Activated CD4-positive, alpha-beta memory T cell treated with anti-CD3 and anti-CD28 coated beads for 36 hours (primary cell): ENCODE results near the gene PAFAH1B2. TPM values are rescaled to one million over a fixed set of nuclear protein-coding genes. Genes with fewer than 3 reads are reported as not detected.
A peak's percentile ranks its signal among the peaks of the same experiment; 100 is the strongest.
"Not testable (repeated sequence)": the region's sequence is repeated elsewhere in the genome, so short reads cannot be mapped to it uniquely, and the experiment has no call there.

Source experiments
- CTCF ChIA-PET: fragments of 350-600 bp; sonication (Branson Sonifier 250); formaldehyde crosslinking; loops from one replicate; lab custom pipeline; 2021; ENCODE audit warnings: antibody characterized with exemption, inconsistent platforms; lab: Charles Lee
- POLR2A ChIA-PET: fragments of 350-600 bp; sonication (Branson Sonifier 250); formaldehyde crosslinking; loops from one replicate; lab custom pipeline; 2021; ENCODE audit warnings: antibody characterized with exemption; lab: Charles Lee
- DNase-seq: peaks from one replicate; pipeline ENCODE4 v3.0.0-alpha.2; 2020
- H3K27ac Mint-ChIP-seq: one replicate; pipeline ENCODE4 v1.8.0; 2021; ENCODE audit warnings: mixed read lengths
- H3K27me3 Mint-ChIP-seq: one replicate; pipeline ENCODE4 v1.8.0; 2021; ENCODE audit warnings: mixed read lengths
- H3K36me3 Mint-ChIP-seq: one replicate; pipeline ENCODE4 v1.8.0; 2021; ENCODE audit warnings: mixed read lengths
- H3K4me1 Mint-ChIP-seq: one replicate; pipeline ENCODE4 v1.8.0; 2021; ENCODE audit warnings: low read depth, mixed read lengths
- H3K4me3 Mint-ChIP-seq: one replicate; pipeline ENCODE4 v1.8.0; 2021; ENCODE audit warnings: mild to moderate bottlenecking, mixed read lengths
- H3K9me3 Mint-ChIP-seq: one replicate; pipeline ENCODE4 v1.8.0; 2021; ENCODE audit warnings: mixed read lengths
- intact Hi-C: fragments of 100-400 bp; cut with micrococcal nuclease; formaldehyde crosslinking; loops from one replicate; pipeline ENCODE4 v1.15.1; 2023
- total RNA-seq, 2 experiments: library from RNA; stranded (reverse); gene quantifications; one replicate each; pipeline ENCODE4 v1.2.3, GENCODE V29; 2021

Gene PAFAH1B2
- total RNA-seq, 2 experiments from 2014 or later, result 61.3 to 61.5 TPM

- no peak for DNase-seq
- H3K9me3 Mint-ChIP-seq, result no peaks in the 10 kb centered on the region
- H3K27ac Mint-ChIP-seq, result no peak overlapping the region
- ChIA-PET CTCF (interaction anchor here (0.6 to 1.2 kb wide), 2 partner anchors 20 to 25 kb away, joined by 3 read pairs; no protein-coding TSS in a partner anchor), POLR2A (no interaction called here)
- no peaks in the 10 kb centered on the region for H3K27me3 Mint-ChIP-seq
- no peaks in the 10 kb centered on the region for H3K4me1 Mint-ChIP-seq
- H3K36me3 Mint-ChIP-seq, result peaks cover 19% of the 10 kb centered on the region
- H3K4me3 Mint-ChIP-seq, result no peak overlapping the region
- intact Hi-C loops, result no loop called here
Measured at GRCh38 chr11:117201658-117202305, 57.7 kb downstream of the PAFAH1B2 start.

GRCh38 chr11:117202386-117203068, 58.4 kb downstream of the PAFAH1B2 start:
- no peak for DNase-seq
- Mint-ChIP-seq H3K4me1 (no peaks in the 10 kb centered on the region), H3K4me3 (no peak overlapping the region), H3K27me3 (no peaks in the 10 kb centered on the region), H3K27ac (no peak overlapping the region), H3K9me3 (no peaks in the 10 kb centered on the region), H3K36me3 (peaks cover 19% of the 10 kb centered on the region)
- CTCF ChIA-PET, result interaction anchor here (0.6 to 1.2 kb wide), 3 partner anchors 21 to 24 kb away, joined by 3 read pairs; no protein-coding TSS in a partner anchor
- POLR2A ChIA-PET, result interaction anchor here (1.4 kb wide), 1 partner anchor 24 kb away, joined by 3 read pairs; the partner anchor contains the start of gene SIDT2
- intact Hi-C loops, result no loop called here

- ChIA-PET CTCF (interaction anchor here (1.1 kb wide), 1 partner anchor 24 kb away, joined by 3 read pairs; no protein-coding TSS in a partner anchor), POLR2A (interaction anchor here (1.4 kb wide), 1 partner anchor 25 kb away, joined by 3 read pairs; the partner anchor contains the start of gene SIDT2)
- DNase-seq, result no peak
- Mint-ChIP-seq H3K9me3 (no peaks in the 10 kb centered on the region), H3K4me1 (no peaks in the 10 kb centered on the region), H3K27ac (no peak overlapping the region), H3K36me3 (peaks cover 15% of the 10 kb centered on the region), H3K4me3 (no peak overlapping the region), H3K27me3 (no peaks in the 10 kb centered on the region)
- intact Hi-C loops, result no loop called here
Measured at GRCh38 chr11:117203069-117203407, 59.0 kb downstream of the PAFAH1B2 start.

GRCh38 chr11:117204283-117205080, 60.4 kb downstream of the PAFAH1B2 start:
- intact Hi-C loops, result loop anchor here (5.0 kb wide), 1 partner anchor 72 kb away; no protein-coding TSS in a partner anchor
- no peak for DNase-seq
- ChIA-PET POLR2A (no interaction called here), CTCF (interaction anchor here (0.7 to 1.4 kb wide), 2 partner anchors 8 to 21 kb away, joined by 3 to 4 read pairs; no protein-coding TSS in a partner anchor)
- Mint-ChIP-seq H3K36me3 (peaks cover 15% of the 10 kb centered on the region), H3K9me3 (no peaks in the 10 kb centered on the region), H3K27ac (no peak overlapping the region), H3K4me1 (no peaks in the 10 kb centered on the region), H3K4me3 (no peak overlapping the region), H3K27me3 (no peaks in the 10 kb centered on the region)

GRCh38 chr11:117205211-117205818, 61.2 kb downstream of the PAFAH1B2 start:
- H3K27ac Mint-ChIP-seq, result no peak overlapping the region
- H3K9me3 Mint-ChIP-seq, result no peaks in the 10 kb centered on the region
- no peaks in the 10 kb centered on the region for H3K4me1 Mint-ChIP-seq
- POLR2A ChIA-PET, result no interaction called here
- H3K36me3 Mint-ChIP-seq, result peaks cover 19% of the 10 kb centered on the region
- CTCF ChIA-PET, result interaction anchor here (1.4 kb wide), 1 partner anchor 20 kb away, joined by 4 read pairs; no protein-coding TSS in a partner anchor
- H3K27me3 Mint-ChIP-seq, result no peaks in the 10 kb centered on the region
- DNase-seq, result no peak
- intact Hi-C loops, result loop anchor here (5.0 kb wide), 1 partner anchor 73 kb away; no protein-coding TSS in a partner anchor
- H3K4me3 Mint-ChIP-seq, result no peak overlapping the region

- intact Hi-C loops, result loop anchor here (5.0 kb wide), 1 partner anchor 74 kb away; no protein-coding TSS in a partner anchor
- DNase-seq, H3K27ac Mint-ChIP-seq, POLR2A ChIA-PET, H3K4me1 Mint-ChIP-seq, H3K9me3 Mint-ChIP-seq, H3K4me3 Mint-ChIP-seq, H3K27me3 Mint-ChIP-seq, CTCF ChIA-PET: not testable (repeated sequence)
- H3K36me3 Mint-ChIP-seq, result peaks cover 22% of the 10 kb centered on the region
Measured at GRCh38 chr11:117206111-117206510, 62.0 kb downstream of the PAFAH1B2 start.

- CTCF ChIA-PET, H3K4me1 Mint-ChIP-seq, DNase-seq, H3K27ac Mint-ChIP-seq, POLR2A ChIA-PET, H3K9me3 Mint-ChIP-seq, H3K27me3 Mint-ChIP-seq, H3K4me3 Mint-ChIP-seq: not testable (repeated sequence)
- peaks cover 29% of the 10 kb centered on the region for H3K36me3 Mint-ChIP-seq
- intact Hi-C loops, result loop anchor here (5.0 kb wide), 1 partner anchor 75 kb away; no protein-coding TSS in a partner anchor
Measured at GRCh38 chr11:117206859-117207258, 62.8 kb downstream of the PAFAH1B2 start.

GRCh38 chr11:117207481-117207880, 63.4 kb downstream of the PAFAH1B2 start:
- H3K36me3 Mint-ChIP-seq, result peaks cover 29% of the 10 kb centered on the region
- H3K9me3 Mint-ChIP-seq, DNase-seq, H3K27me3 Mint-ChIP-seq, CTCF ChIA-PET, POLR2A ChIA-PET, H3K4me1 Mint-ChIP-seq, H3K4me3 Mint-ChIP-seq, H3K27ac Mint-ChIP-seq: not testable (repeated sequence)
- intact Hi-C loops, result loop anchor here (5.0 kb wide), 1 partner anchor 75 kb away; no protein-coding TSS in a partner anchor

GRCh38 chr11:117208710-117209109, 64.6 kb downstream of the PAFAH1B2 start:
- H3K9me3 Mint-ChIP-seq, H3K4me3 Mint-ChIP-seq, H3K4me1 Mint-ChIP-seq, H3K27ac Mint-ChIP-seq, POLR2A ChIA-PET, CTCF ChIA-PET, H3K27me3 Mint-ChIP-seq: not testable (repeated sequence)
- intact Hi-C loops, result loop anchor here (5.0 kb wide), 1 partner anchor 76 kb away; no protein-coding TSS in a partner anchor
- DNase-seq, result peak; percentile 18
- peaks cover 32% of the 10 kb centered on the region for H3K36me3 Mint-ChIP-seq

GRCh38 chr11:117209351-117210125, 65.5 kb downstream of the PAFAH1B2 start:
- CTCF ChIA-PET, result interaction anchor here (0.6 kb wide), 1 partner anchor 17 kb away, joined by 3 read pairs; no protein-coding TSS in a partner anchor
- H3K9me3 Mint-ChIP-seq, POLR2A ChIA-PET, H3K27me3 Mint-ChIP-seq, H3K27ac Mint-ChIP-seq, H3K4me3 Mint-ChIP-seq, H3K4me1 Mint-ChIP-seq, DNase-seq: not testable (repeated sequence)
- peaks cover 33% of the 10 kb centered on the region for H3K36me3 Mint-ChIP-seq
- intact Hi-C loops, result loop anchor here (5.0 kb wide), 1 partner anchor 77 kb away; no protein-coding TSS in a partner anchor
